ENCODE measurements around the gene PAIP2.

Gene PAIP2

GRCh38 chr5:139361835-139362429 lies 20.3 kb downstream of the PAIP2 start:
- Histone ChIP-seq H3K4me1 (ENCODE audit: insufficient read depth, low read length) (no peaks in the 10 kb centered on the region), H3K36me3 (ENCODE audit: insufficient read depth, low read length) (peaks cover 52% of the 10 kb centered on the region), H3K9me3 (ENCODE audit: insufficient read depth, low read depth, low read length) (no peaks in the 10 kb centered on the region), H3K4me3 (ENCODE audit: low read length) (no peak overlapping the region), H3K27me3 (ENCODE audit: insufficient read depth, low read length) (no peaks in the 10 kb centered on the region), H3K27ac (ENCODE audit: low read depth, low read length) (no peak overlapping the region), H3K9ac (ENCODE audit: low read depth, low read length) (no peak overlapping the region)
- 95% methylated on average over 6 of the region's 6 CpGs for WGBS

GRCh38 chr5:139363937-139364336 lies 22.3 kb downstream of the PAIP2 start:
- Histone ChIP-seq H3K4me1 (ENCODE audit: insufficient read depth, low read length) (no peaks in the 10 kb centered on the region), H3K9ac (ENCODE audit: low read depth, low read length) (no peak overlapping the region), H3K4me3 (ENCODE audit: low read length) (no peak overlapping the region), H3K27ac (ENCODE audit: low read depth, low read length) (no peak overlapping the region), H3K9me3 (ENCODE audit: insufficient read depth, low read depth, low read length) (no peaks in the 10 kb centered on the region), H3K27me3 (ENCODE audit: insufficient read depth, low read length) (no peaks in the 10 kb centered on the region), H3K36me3 (ENCODE audit: insufficient read depth, low read length) (peaks cover 58% of the 10 kb centered on the region)
- WGBS: 99% methylated on average over 2 of the region's 2 CpGs

GRCh38 chr5:139364466-139364865 lies 22.8 kb downstream of the PAIP2 start:
- Histone ChIP-seq H3K9me3 (ENCODE audit: insufficient read depth, low read depth, low read length) (no peaks in the 10 kb centered on the region), H3K4me3 (ENCODE audit: low read length) (no peak overlapping the region), H3K27me3 (ENCODE audit: insufficient read depth, low read length) (no peaks in the 10 kb centered on the region), H3K36me3 (ENCODE audit: insufficient read depth, low read length) (peaks cover 63% of the 10 kb centered on the region), H3K27ac (ENCODE audit: low read depth, low read length) (no peak overlapping the region), H3K4me1 (ENCODE audit: insufficient read depth, low read length) (no peaks in the 10 kb centered on the region), H3K9ac (ENCODE audit: low read depth, low read length) (no peak overlapping the region)
- 100% methylated on average over 2 of the region's 2 CpGs for WGBS

- 90% methylated on average over 2 of the region's 2 CpGs for WGBS
- Histone ChIP-seq H3K9ac (ENCODE audit: low read depth, low read length) (no peak overlapping the region), H3K36me3 (ENCODE audit: insufficient read depth, low read length) (peaks cover 78% of the 10 kb centered on the region)
Observed at GRCh38 chr5:139368613-139369012, 27.0 kb downstream of the PAIP2 start.

GRCh38 chr5:139369181-139369580 lies 27.5 kb downstream of the PAIP2 start:
- H3K4me1 ChIP-seq (ENCODE audit: insufficient read depth, low read length): no peaks in the 10 kb centered on the region
- H3K27ac ChIP-seq (ENCODE audit: low read depth, low read length): no peak overlapping the region
- no peaks in the 10 kb centered on the region for H3K27me3 ChIP-seq (ENCODE audit: insufficient read depth, low read length)
- H3K36me3 ChIP-seq (ENCODE audit: insufficient read depth, low read length): peaks cover 73% of the 10 kb centered on the region
- 100% methylated on average over 1 of the region's 1 CpG for WGBS
- H3K9ac ChIP-seq (ENCODE audit: low read depth, low read length): no peak overlapping the region
- H3K9me3 ChIP-seq (ENCODE audit: insufficient read depth, low read depth, low read length): no peaks in the 10 kb centered on the region
- H3K4me3 ChIP-seq (ENCODE audit: low read length): no peak overlapping the region

More at GRCh38 chr5:139368613-139369012, 27.0 kb downstream of the PAIP2 start:
- no peak overlapping the region for H3K4me3 ChIP-seq (ENCODE audit: low read length)
- H3K27me3 ChIP-seq (ENCODE audit: insufficient read depth, low read length): no peaks in the 10 kb centered on the region
- H3K4me1 ChIP-seq (ENCODE audit: insufficient read depth, low read length): no peaks in the 10 kb centered on the region
- H3K27ac ChIP-seq (ENCODE audit: low read depth, low read length): no peak overlapping the region
- H3K9me3 ChIP-seq (ENCODE audit: insufficient read depth, low read depth, low read length): no peaks in the 10 kb centered on the region

GRCh38 chr5:139371482-139372435 lies 30.1 kb downstream of the PAIP2 start:
- Histone ChIP-seq H3K9ac (ENCODE audit: low read depth, low read length) (no peak overlapping the region), H3K27me3 (ENCODE audit: insufficient read depth, low read length) (no peaks in the 10 kb centered on the region), H3K27ac (ENCODE audit: low read depth, low read length) (no peak overlapping the region), H3K36me3 (ENCODE audit: insufficient read depth, low read length) (peaks cover 48% of the 10 kb centered on the region), H3K9me3 (ENCODE audit: insufficient read depth, low read depth, low read length) (no peaks in the 10 kb centered on the region), H3K4me3 (ENCODE audit: low read length) (no peak overlapping the region), H3K4me1 (ENCODE audit: insufficient read depth, low read length) (no peaks in the 10 kb centered on the region)
- WGBS: 98% methylated on average over 7 of the region's 7 CpGs

GRCh38 chr5:139374909-139375308 lies 33.3 kb downstream of the PAIP2 start:
- no peak overlapping the region for H3K9ac ChIP-seq (ENCODE audit: low read depth, low read length)
- H3K9me3 ChIP-seq (ENCODE audit: insufficient read depth, low read depth, low read length): no peaks in the 10 kb centered on the region
- H3K27me3 ChIP-seq (ENCODE audit: insufficient read depth, low read length): no peaks in the 10 kb centered on the region
- H3K4me1 ChIP-seq (ENCODE audit: insufficient read depth, low read length): no peaks in the 10 kb centered on the region
- no peak overlapping the region for H3K4me3 ChIP-seq (ENCODE audit: low read length)
- 89% methylated on average over 2 of the region's 2 CpGs for WGBS
- peaks cover 20% of the 10 kb centered on the region for H3K36me3 ChIP-seq (ENCODE audit: insufficient read depth, low read length)
- no peak overlapping the region for H3K27ac ChIP-seq (ENCODE audit: low read depth, low read length)

- no peaks in the 10 kb centered on the region for H3K4me1 ChIP-seq (ENCODE audit: insufficient read depth, low read length)
- no peak overlapping the region for H3K9ac ChIP-seq (ENCODE audit: low read depth, low read length)
- H3K4me3 ChIP-seq (ENCODE audit: low read length): no peak overlapping the region
- no peaks in the 10 kb centered on the region for H3K27me3 ChIP-seq (ENCODE audit: insufficient read depth, low read length)
- 95% methylated on average over 7 of the region's 7 CpGs for WGBS
- H3K36me3 ChIP-seq (ENCODE audit: insufficient read depth, low read length): peaks cover 12% of the 10 kb centered on the region
- no peak overlapping the region for H3K27ac ChIP-seq (ENCODE audit: low read depth, low read length)
- H3K9me3 ChIP-seq (ENCODE audit: insufficient read depth, low read depth, low read length): no peaks in the 10 kb centered on the region
Observed at GRCh38 chr5:139376364-139376763, 34.7 kb downstream of the PAIP2 start.

- Histone ChIP-seq H3K9me3 (ENCODE audit: insufficient read depth, low read depth, low read length) (no peaks in the 10 kb centered on the region), H3K4me1 (ENCODE audit: insufficient read depth, low read length) (no peaks in the 10 kb centered on the region), H3K27me3 (ENCODE audit: insufficient read depth, low read length) (no peaks in the 10 kb centered on the region), H3K36me3 (ENCODE audit: insufficient read depth, low read length) (peaks cover 4% of the 10 kb centered on the region), H3K27ac (ENCODE audit: low read depth, low read length) (no peak overlapping the region), H3K9ac (ENCODE audit: low read depth, low read length) (no peak overlapping the region), H3K4me3 (ENCODE audit: low read length) (no peak overlapping the region)
- WGBS: 93% methylated on average over 3 of the region's 3 CpGs
Observed at GRCh38 chr5:139377226-139377625, 35.6 kb downstream of the PAIP2 start.

- no peaks in the 10 kb centered on the region for H3K36me3 ChIP-seq (ENCODE audit: insufficient read depth, low read length)
Observed at GRCh38 chr5:139378101-139378825, 36.6 kb downstream of the PAIP2 start.

GRCh38 chr5:139378941-139379361 lies 37.3 kb downstream of the PAIP2 start:
- no peak overlapping the region for H3K4me3 ChIP-seq (ENCODE audit: low read length)

More at GRCh38 chr5:139378101-139378825, 36.6 kb downstream of the PAIP2 start:
- Histone ChIP-seq H3K27ac (ENCODE audit: low read depth, low read length) (no peak overlapping the region), H3K4me3 (ENCODE audit: low read length) (no peak overlapping the region), H3K4me1 (ENCODE audit: insufficient read depth, low read length) (no peaks in the 10 kb centered on the region), H3K9ac (ENCODE audit: low read depth, low read length) (no peak overlapping the region), H3K27me3 (ENCODE audit: insufficient read depth, low read length) (no peaks in the 10 kb centered on the region), H3K9me3 (ENCODE audit: insufficient read depth, low read depth, low read length) (no peaks in the 10 kb centered on the region)
- 90% methylated on average over 47 of the region's 47 CpGs for WGBS

More at GRCh38 chr5:139378941-139379361, 37.3 kb downstream of the PAIP2 start:
- no peak overlapping the region for H3K9ac ChIP-seq (ENCODE audit: low read depth, low read length)
- H3K27ac ChIP-seq (ENCODE audit: low read depth, low read length): no peak overlapping the region
- no peaks in the 10 kb centered on the region for H3K9me3 ChIP-seq (ENCODE audit: insufficient read depth, low read depth, low read length)
- no peaks in the 10 kb centered on the region for H3K4me1 ChIP-seq (ENCODE audit: insufficient read depth, low read length)
- 95% methylated on average over 13 of the region's 13 CpGs for WGBS
- H3K27me3 ChIP-seq (ENCODE audit: insufficient read depth, low read length): no peaks in the 10 kb centered on the region
- H3K36me3 ChIP-seq (ENCODE audit: insufficient read depth, low read length): no peaks in the 10 kb centered on the region
